Kidney (tissue), 14 donors: ENCODE data around the gene PLAGL1. TPM values are rescaled to one million over a fixed set of nuclear protein-coding genes. Genes with fewer than 3 reads are reported as not detected.

Experiments used
- DNase-seq, 5 donors: peaks; one replicate each; pipeline ENCODE4 v3.0.0-alpha.2; 2013 to 2020
- FAIRE-seq: peaks from 2 replicates; lab custom pipeline; 2012; peaks lifted over from hg19 to GRCh38; lab: Jason Lieb, UNC
- H3K27ac ChIP-seq, 2 donors: one replicate each; pipeline ENCODE4 v1.7.0; 2013; ENCODE audit warnings: low read depth in 2 of 2, low read length in 2 of 2, inconsistent platforms in 1 of 2
- H3K27me3 ChIP-seq: one replicate; pipeline ENCODE4 v1.7.1; 2013; ENCODE audit warnings: low read length, inconsistent platforms; ENCODE audit not compliant: control insufficient read depth, insufficient read depth
- H3K36me3 ChIP-seq, 3 donors: one replicate each; pipeline versions ENCODE4 v1.7.0 to v1.7.1; 2013; ENCODE audit warnings: low read length in 3 of 3, control low read depth in 1 of 3, inconsistent platforms in 1 of 3; ENCODE audit not compliant: insufficient read depth in 3 of 3, control insufficient read depth in 2 of 3
- H3K4me1 ChIP-seq, 3 donors: one replicate each; pipeline versions ENCODE4 v1.7.0 to v1.7.1; 2013; ENCODE audit warnings: low read length in 3 of 3, inconsistent platforms in 1 of 3, low read depth in 1 of 3; ENCODE audit not compliant: control insufficient read depth in 2 of 3, insufficient read depth in 2 of 3
- H3K4me3 ChIP-seq, 3 donors: one replicate each; pipeline versions ENCODE4 v1.7.0 to v1.8.1; 2013; ENCODE audit warnings: low read length in 3 of 3, control low read depth in 1 of 3, inconsistent platforms in 1 of 3
- H3K9ac ChIP-seq, 3 donors: one replicate each; pipeline versions ENCODE4 v1.7.0 to v1.7.1; 2013; ENCODE audit warnings: low read length in 3 of 3, control low read depth in 1 of 3, inconsistent platforms in 1 of 3
- H3K9me3 ChIP-seq, 3 donors: one replicate each; pipeline versions ENCODE4 v1.7.0 to v1.7.1; 2013; ENCODE audit warnings: low read length in 3 of 3, control low read depth in 1 of 3, inconsistent platforms in 1 of 3; ENCODE audit not compliant: control insufficient read depth in 2 of 3, insufficient read depth in 1 of 3
- intact Hi-C: fragments of 100-400 bp; cut with DNase I; formaldehyde crosslinking; loops from one replicate; pipeline ENCODE4 v1.11.1; 2022
- polyA plus RNA-seq: library from polyadenylated mRNA; stranded (reverse); fragments of 350-450 nt; fragmentation: Illumina TruSeq; extraction: RNeasy Lipid Tissue Mini Kit (QIAGEN cat#74804); gene quantifications from one replicate; pipeline ENCODE4 v1.2.3, GENCODE V29; 2014; ENCODE audit warnings: low read depth, low replicate concordance; ENCODE audit not compliant: insufficient read depth
- total RNA-seq: library from RNA; stranded (reverse); fragmentation: NEBNext Ultra II Directional; extraction: Animal tissue kit (Norgen Biotek cat#: 25700); gene quantifications from one replicate; pipeline ENCODE4 v1.2.1, GENCODE V29; 2021
- TF ChIP-seq, protein P1 (sequence below): IDR thresholded peaks from 3 replicates; pipeline ENCODE4 v1.5.1; 2012; ENCODE audit warnings: mild to moderate bottlenecking, moderate library complexity, borderline replicate concordance; ENCODE audit not compliant: insufficient read depth; ENCODE audit errors: extremely low read depth
- donor health status: control.
- donor health status: control.
- donor health status: control.
- donor health status: control.
- donor health status: control.
- donor health status: DM: yes; HTN: yes; CAD: no.
- donor health status: Normal renal cell carcinoma (clear cell type).

Gene PLAGL1
- total and polyA plus RNA-seq, 2 donors from 2014 or later, result 7.1 to 23.6 TPM

DNA sequence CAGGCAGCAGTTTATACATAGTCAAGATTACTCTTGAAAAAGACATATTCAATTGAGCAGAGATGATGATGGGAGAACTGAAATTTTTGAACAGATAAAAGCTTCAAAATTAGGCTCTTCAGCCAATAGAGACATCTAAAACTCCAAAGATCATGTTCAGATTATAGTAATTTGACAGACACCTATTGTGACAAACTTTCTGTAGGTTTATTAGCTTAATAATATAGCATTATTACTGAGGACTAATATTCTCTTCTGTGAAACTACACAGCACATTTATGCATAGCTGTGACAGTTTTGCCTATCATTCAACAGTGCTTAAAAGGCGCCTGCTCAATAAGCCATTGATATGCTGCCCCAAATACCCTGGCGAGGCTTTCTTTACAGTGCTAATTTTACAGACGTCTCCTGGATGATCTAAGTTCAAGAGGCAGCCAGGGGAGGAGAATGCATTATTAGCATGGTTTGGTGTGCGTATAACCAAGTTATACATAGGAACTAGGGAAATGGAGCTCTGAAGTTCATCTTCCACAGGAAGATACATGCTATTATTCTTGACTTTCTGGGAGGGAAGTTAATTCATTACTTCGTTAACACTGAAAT lies 21.5 kb downstream of the PLAGL1 start:
- intact Hi-C loops, result no loop called here
- H3K4me3 ChIP-seq, result no peak overlapping the region

DNA sequence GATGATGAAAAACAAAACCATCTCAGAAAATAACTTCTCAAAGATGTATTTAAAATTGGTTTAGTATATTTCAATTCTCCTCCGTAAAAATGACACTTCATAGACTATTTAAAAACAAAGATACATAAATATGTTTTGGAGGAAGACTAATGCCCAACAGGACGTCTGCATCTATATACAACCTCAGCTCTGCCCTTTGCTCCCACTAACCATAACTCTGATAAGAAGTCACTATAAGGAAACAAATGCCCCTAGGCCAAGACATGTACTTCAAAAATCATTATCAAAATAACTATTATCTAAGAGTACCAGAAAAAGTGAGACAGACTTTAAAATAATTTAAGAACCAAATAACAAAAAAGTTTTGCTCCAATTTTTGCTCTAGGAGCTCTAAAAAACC lies 23.4 kb downstream of the PLAGL1 start:
- Histone ChIP-seq H3K4me3 (no peak overlapping the region), H3K36me3 (no peaks in the 10 kb centered on the region), H3K9ac (no peak overlapping the region), H3K4me1 (no peaks in the 10 kb centered on the region), H3K27me3 (no peaks in the 10 kb centered on the region), H3K27ac (no peak overlapping the region), H3K9me3 (no peaks in the 10 kb centered on the region)
- TF ChIP-seq, protein P1, sequence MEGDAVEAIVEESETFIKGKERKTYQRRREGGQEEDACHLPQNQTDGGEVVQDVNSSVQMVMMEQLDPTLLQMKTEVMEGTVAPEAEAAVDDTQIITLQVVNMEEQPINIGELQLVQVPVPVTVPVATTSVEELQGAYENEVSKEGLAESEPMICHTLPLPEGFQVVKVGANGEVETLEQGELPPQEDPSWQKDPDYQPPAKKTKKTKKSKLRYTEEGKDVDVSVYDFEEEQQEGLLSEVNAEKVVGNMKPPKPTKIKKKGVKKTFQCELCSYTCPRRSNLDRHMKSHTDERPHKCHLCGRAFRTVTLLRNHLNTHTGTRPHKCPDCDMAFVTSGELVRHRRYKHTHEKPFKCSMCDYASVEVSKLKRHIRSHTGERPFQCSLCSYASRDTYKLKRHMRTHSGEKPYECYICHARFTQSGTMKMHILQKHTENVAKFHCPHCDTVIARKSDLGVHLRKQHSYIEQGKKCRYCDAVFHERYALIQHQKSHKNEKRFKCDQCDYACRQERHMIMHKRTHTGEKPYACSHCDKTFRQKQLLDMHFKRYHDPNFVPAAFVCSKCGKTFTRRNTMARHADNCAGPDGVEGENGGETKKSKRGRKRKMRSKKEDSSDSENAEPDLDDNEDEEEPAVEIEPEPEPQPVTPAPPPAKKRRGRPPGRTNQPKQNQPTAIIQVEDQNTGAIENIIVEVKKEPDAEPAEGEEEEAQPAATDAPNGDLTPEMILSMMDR, result no peak
- intact Hi-C loops, result no loop called here
- no peak for FAIRE-seq
- no peak for DNase-seq

More for the DNA sequence above, 21.5 kb downstream of the PLAGL1 start:
- Histone ChIP-seq H3K9me3 (no peaks in the 10 kb centered on the region), H3K27ac (no peak overlapping the region), H3K9ac (no peak overlapping the region), H3K4me1 (no peaks in the 10 kb centered on the region), H3K27me3 (no peaks in the 10 kb centered on the region), H3K36me3 (no peaks in the 10 kb centered on the region)
- FAIRE-seq (no peak), DNase-seq (no peak)
- TF ChIP-seq, protein P1, result no peak

DNA sequence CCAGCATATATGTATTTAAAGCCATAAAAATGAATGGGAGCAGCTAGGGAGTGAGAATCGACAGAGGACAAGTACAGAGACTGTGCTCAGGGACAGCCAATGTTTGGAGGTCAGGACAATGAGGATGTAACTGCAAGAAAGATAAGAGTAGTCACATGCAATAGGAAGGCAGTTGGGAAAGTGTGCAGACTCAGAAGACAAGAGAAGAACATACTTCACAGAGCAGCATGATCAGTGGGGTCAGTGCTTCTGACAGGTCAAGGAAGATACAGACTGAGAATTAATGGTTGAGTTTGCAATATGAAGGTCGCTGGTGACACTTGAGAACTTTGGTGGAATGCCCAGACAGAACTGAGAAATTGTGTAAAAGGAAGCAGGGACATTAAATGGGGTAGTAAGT lies 25.1 kb downstream of the PLAGL1 start:
- Histone ChIP-seq H3K9ac (no peak overlapping the region), H3K27me3 (no peaks in the 10 kb centered on the region), H3K4me3 (no peak overlapping the region), H3K27ac (no peak overlapping the region), H3K4me1 (no peaks in the 10 kb centered on the region), H3K9me3 (no peaks in the 10 kb centered on the region), H3K36me3 (no peaks in the 10 kb centered on the region)
- no peak for DNase-seq
- FAIRE-seq, result no peak
- TF ChIP-seq, protein P1, result no peak
- intact Hi-C loops, result no loop called here

DNA sequence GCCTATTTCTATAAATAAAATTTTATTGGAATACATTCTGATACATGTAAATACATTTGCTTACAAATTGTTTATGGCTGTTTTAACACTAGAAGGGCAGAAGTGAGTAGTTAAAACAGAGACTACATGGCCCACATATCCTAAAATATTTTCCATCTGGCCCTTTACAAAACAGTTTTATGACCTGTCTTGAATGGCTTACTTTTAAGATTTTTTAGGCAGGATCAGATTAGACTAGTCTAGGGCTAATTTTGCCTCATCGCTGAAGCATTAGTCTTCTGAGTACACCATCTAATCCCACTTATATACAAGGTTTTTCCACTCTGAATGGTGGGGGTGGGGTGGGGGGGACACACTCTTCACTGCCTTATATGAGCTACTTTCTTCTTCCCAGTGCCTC lies 27.1 kb downstream of the PLAGL1 start:
- Histone ChIP-seq H3K36me3 (no peaks in the 10 kb centered on the region), H3K27me3 (no peaks in the 10 kb centered on the region), H3K4me3 (no peak overlapping the region), H3K4me1 (no peaks in the 10 kb centered on the region), H3K27ac (no peak overlapping the region), H3K9me3 (no peaks in the 10 kb centered on the region), H3K9ac (no peak overlapping the region)
- TF ChIP-seq, protein P1, result no peak
- DNase-seq (no peak), FAIRE-seq (no peak)
- intact Hi-C loops, result no loop called here
